HG03060 (cell line): ENCODE results near the gene EIF4G3.

Source experiments
- ATAC-seq: cut with Tn5 transposase; IDR thresholded peaks from one replicate; pipeline ENCODE4 v1.9.1; 2021; ENCODE audit warnings: low read depth, moderate number of reproducible peaks; ENCODE audit not compliant: unreplicated experiment

EIF4G3 gene

GRCh38 chr1:21003281-21004045 is 173.2 kb downstream of the EIF4G3 start:
- ATAC-seq, result no peak

- ATAC-seq, result no peak
Observed at GRCh38 chr1:21001042-21001441, 175.7 kb downstream of the EIF4G3 start.

- ATAC-seq, result no peak
Observed at GRCh38 chr1:21000245-21000594, 176.5 kb downstream of the EIF4G3 start.

GRCh38 chr1:20999525-21000244 is 177.0 kb downstream of the EIF4G3 start:
- ATAC-seq, result no peak

- no peak for ATAC-seq
Observed at GRCh38 chr1:20998826-20999225, 177.9 kb downstream of the EIF4G3 start.

- no peak for ATAC-seq
Observed at GRCh38 chr1:20997602-20998224, 179.0 kb downstream of the EIF4G3 start.

GRCh38 chr1:20996554-20996953 is 180.1 kb downstream of the EIF4G3 start:
- no peak for ATAC-seq

- no peak for ATAC-seq
Observed at GRCh38 chr1:20993716-20994575, 182.8 kb downstream of the EIF4G3 start.

GRCh38 chr1:20992322-20993056 is 184.2 kb downstream of the EIF4G3 start:
- no peak for ATAC-seq

- ATAC-seq, result no peak
Observed at GRCh38 chr1:20988943-20989342, 187.8 kb downstream of the EIF4G3 start.

- no peak for ATAC-seq
Observed at GRCh38 chr1:20987831-20988825, 188.6 kb downstream of the EIF4G3 start.

- no peak for ATAC-seq
Observed at GRCh38 chr1:20983297-20983889, 193.3 kb downstream of the EIF4G3 start.

- ATAC-seq, result no peak
Observed at GRCh38 chr1:20982316-20982715, 194.4 kb downstream of the EIF4G3 start.

- ATAC-seq, result no peak
Observed at GRCh38 chr1:20981915-20982314, 194.8 kb downstream of the EIF4G3 start.

GRCh38 chr1:20980051-20980450 is 196.6 kb downstream of the EIF4G3 start:
- no peak for ATAC-seq

GRCh38 chr1:20978413-20978812 is 198.3 kb downstream of the EIF4G3 start:
- no peak for ATAC-seq

- no peak for ATAC-seq
Observed at GRCh38 chr1:20975668-20976067, 201.0 kb downstream of the EIF4G3 start.

GRCh38 chr1:20974951-20975350 is 201.7 kb downstream of the EIF4G3 start:
- ATAC-seq, result no peak
